ENCODE results near the gene C11orf24. TPM values are rescaled to one million over a fixed set of nuclear protein-coding genes. Genes with fewer than 3 reads are reported as not detected.

The C11orf24 gene
- total and polyA plus RNA-seq, 9 of the 15 experiments (the other 6 are each of a cell fraction or from before 2014, with no cell fraction given): 2.0 to 65.2 (median 32.5) TPM

GRCh38 chr11:68261006-68261405 lies 10.8 kb downstream of the C11orf24 start (continued):
- TF ChIP-seq CHD7 (IDR thresholded peaks at IDR 0.05; ENCODE audit: low read depth, low read length) (no peak), TFAM (CRISPR knock-in tag; conservative IDR thresholded peaks at IDR 0.05) (no peak)
